Measurements from ENCODE around the gene KLHL22. TPM values are rescaled to one million over a fixed set of nuclear protein-coding genes. Genes with fewer than 3 reads are reported as not detected.

The KLHL22 gene
- total and polyA plus RNA-seq, 4 donors: 2.0 to 20.3 (median 8.7) TPM

DNA sequence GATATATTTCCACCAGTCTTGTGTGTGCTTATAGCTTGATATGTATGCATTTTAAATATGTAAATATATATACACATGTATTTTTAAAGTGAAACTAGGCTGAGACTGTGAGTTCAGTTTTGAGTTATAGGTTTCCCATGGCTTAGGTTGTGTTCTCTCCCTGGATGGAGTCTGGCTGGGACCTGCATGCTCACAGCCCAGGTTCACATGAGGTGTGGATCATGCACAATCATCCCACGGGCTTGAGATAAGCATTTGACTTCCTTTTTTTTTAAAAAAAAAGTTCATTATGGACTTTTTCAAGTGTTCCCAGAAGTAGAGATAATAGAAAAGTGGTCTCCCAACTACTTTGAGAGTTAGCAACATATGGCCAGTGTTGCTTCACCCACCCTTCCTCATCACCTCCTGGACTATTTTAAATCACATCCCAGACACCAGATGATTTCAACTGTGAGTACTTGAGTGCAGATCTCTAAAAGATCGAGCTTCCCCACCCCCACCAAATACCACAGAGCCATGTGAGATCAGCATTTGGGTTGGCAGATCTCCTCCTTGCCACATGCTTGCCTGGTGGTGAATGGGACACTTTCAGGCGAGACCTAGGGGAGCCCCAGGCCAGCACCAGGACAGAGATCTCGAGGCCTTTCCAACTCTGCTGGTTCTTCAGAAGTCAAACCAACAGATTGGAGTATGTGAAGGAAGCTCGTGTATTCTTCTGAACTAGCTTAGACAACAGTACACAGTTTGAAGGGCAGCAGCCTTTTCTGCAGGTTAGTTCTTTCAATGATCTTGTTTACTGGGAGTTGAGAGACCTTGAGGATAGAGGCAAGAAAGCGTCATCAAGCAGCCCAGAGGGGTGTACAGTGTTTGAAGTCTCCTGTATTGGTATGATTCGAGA is 27.7 kb upstream of the KLHL22 start:
- H3K9ac ChIP-seq (ENCODE audit: low read depth in 1 of 2, low read length in 2 of 2): no peak overlapping the region

DNA sequence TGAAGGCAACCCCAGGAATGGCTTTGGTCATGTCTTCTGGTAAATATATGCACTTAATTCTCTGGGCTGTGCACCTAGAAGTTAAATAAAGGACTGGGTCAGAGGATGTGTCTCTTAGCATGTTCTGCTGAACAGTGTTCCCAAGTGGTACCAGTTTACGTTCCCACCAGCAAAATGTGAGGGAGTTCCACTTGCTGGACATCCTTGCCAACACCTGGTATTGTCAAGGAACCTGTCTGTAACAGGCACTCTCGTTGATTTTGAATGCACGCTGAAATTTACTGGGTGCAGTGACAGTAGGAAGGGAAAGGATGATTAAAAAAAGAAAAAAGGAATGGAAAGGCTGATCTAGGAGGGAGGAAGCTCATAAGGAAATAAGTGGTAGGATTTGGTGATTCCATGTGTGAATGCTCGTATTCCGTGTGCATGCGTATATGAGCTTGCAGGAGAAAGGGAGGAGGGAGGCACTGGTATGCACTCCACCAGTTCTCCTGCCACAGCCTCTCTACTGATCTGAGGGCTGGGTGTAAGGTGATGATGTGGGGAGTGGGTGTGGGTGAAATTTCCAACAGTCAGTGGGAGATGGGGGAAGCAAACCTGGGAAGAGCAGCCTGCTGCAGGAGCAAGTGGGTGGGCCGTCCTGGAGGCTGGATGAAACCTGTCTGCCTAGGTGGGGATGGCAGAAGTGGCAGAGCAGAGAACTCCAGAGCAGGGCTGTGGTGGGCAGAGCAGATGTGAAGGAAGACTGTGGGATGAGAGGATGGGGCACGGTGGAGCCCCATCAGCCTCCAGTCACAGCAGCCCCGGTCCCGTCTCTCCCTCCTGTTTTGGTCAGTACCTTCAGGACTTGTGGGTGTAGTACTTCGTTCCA is 26.8 kb upstream of the KLHL22 start:
- WGBS: 89% methylated on average over 11 of the region's 11 CpGs
- H3K27ac ChIP-seq (ENCODE audit: low read depth in 1 of 2, low read length in 2 of 2): no peak overlapping the region
- H3K9ac ChIP-seq (ENCODE audit: low read depth in 1 of 2, low read length in 2 of 2): no peak overlapping the region
- peaks cover 2 to 11% (median 5%) of the 10 kb centered on the region in 4 donors for H3K36me3 ChIP-seq (ENCODE audit: control insufficient read depth in 4 of 4, insufficient read depth in 3 of 4, low read depth in 1 of 4, low read length in 3 of 4)
- H3K27me3 ChIP-seq (ENCODE audit: control insufficient read depth in 4 of 4, insufficient read depth in 4 of 4, low read length in 3 of 4): no peaks in the 10 kb centered on the region
- H3K4me1 ChIP-seq (ENCODE audit: control insufficient read depth in 4 of 4, insufficient read depth in 4 of 4, low read length in 3 of 4): peaks cover 0 to 6% (median under 1%) of the 10 kb centered on the region in 4 donors
- H3K4me3 ChIP-seq (ENCODE audit: low read depth in 1 of 3, low read length in 3 of 3): no peak overlapping the region
- TF ChIP-seq EGR1 (IDR thresholded peaks at IDR 0.05; ENCODE audit: low read depth in 2 of 2): no peak
- TF ChIP-seq, protein P1, sequence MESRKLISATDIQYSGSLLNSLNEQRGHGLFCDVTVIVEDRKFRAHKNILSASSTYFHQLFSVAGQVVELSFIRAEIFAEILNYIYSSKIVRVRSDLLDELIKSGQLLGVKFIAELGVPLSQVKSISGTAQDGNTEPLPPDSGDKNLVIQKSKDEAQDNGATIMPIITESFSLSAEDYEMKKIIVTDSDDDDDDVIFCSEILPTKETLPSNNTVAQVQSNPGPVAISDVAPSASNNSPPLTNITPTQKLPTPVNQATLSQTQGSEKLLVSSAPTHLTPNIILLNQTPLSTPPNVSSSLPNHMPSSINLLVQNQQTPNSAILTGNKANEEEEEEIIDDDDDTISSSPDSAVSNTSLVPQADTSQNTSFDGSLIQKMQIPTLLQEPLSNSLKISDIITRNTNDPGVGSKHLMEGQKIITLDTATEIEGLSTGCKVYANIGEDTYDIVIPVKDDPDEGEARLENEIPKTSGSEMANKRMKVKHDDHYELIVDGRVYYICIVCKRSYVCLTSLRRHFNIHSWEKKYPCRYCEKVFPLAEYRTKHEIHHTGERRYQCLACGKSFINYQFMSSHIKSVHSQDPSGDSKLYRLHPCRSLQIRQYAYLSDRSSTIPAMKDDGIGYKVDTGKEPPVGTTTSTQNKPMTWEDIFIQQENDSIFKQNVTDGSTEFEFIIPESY (IDR thresholded peaks at IDR 0.05): no peak
- TF ChIP-seq HNF4A (conservative IDR thresholded peaks at IDR 0.05): no peak
- TF ChIP-seq, protein P2, sequence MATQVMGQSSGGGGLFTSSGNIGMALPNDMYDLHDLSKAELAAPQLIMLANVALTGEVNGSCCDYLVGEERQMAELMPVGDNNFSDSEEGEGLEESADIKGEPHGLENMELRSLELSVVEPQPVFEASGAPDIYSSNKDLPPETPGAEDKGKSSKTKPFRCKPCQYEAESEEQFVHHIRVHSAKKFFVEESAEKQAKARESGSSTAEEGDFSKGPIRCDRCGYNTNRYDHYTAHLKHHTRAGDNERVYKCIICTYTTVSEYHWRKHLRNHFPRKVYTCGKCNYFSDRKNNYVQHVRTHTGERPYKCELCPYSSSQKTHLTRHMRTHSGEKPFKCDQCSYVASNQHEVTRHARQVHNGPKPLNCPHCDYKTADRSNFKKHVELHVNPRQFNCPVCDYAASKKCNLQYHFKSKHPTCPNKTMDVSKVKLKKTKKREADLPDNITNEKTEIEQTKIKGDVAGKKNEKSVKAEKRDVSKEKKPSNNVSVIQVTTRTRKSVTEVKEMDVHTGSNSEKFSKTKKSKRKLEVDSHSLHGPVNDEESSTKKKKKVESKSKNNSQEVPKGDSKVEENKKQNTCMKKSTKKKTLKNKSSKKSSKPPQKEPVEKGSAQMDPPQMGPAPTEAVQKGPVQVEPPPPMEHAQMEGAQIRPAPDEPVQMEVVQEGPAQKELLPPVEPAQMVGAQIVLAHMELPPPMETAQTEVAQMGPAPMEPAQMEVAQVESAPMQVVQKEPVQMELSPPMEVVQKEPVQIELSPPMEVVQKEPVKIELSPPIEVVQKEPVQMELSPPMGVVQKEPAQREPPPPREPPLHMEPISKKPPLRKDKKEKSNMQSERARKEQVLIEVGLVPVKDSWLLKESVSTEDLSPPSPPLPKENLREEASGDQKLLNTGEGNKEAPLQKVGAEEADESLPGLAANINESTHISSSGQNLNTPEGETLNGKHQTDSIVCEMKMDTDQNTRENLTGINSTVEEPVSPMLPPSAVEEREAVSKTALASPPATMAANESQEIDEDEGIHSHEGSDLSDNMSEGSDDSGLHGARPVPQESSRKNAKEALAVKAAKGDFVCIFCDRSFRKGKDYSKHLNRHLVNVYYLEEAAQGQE (IDR thresholded peaks at IDR 0.05): no peak
- TF ChIP-seq GABPA (IDR thresholded peaks at IDR 0.05 in 1 of 2, conservative IDR thresholded peaks at IDR 0.05 in 1 of 2): no peak
- TF ChIP-seq, protein P3, sequence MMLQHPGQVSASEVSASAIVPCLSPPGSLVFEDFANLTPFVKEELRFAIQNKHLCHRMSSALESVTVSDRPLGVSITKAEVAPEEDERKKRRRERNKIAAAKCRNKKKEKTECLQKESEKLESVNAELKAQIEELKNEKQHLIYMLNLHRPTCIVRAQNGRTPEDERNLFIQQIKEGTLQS (IDR thresholded peaks at IDR 0.05): no peak
- TF ChIP-seq JUND (IDR thresholded peaks at IDR 0.05): no peak
- TF ChIP-seq YY1 (IDR thresholded peaks at IDR 0.05): no peak
- H3K9me3 ChIP-seq (ENCODE audit: control insufficient read depth in 4 of 4, low read length in 3 of 4): no peaks in the 10 kb centered on the region
- DNase-seq (ENCODE audit: low spot score): no peak

More for the DNA sequence above, 27.7 kb upstream of the KLHL22 start:
- no peak overlapping the region for H3K4me3 ChIP-seq (ENCODE audit: low read depth in 1 of 3, low read length in 3 of 3)
- TF ChIP-seq RXRA (IDR thresholded peaks at IDR 0.05) (no peak), HNF4G (IDR thresholded peaks at IDR 0.05) (no peak), YY1 (IDR thresholded peaks at IDR 0.05) (no peak), FOXA2 (IDR thresholded peaks at IDR 0.05) (no peak), GABPA (IDR thresholded peaks at IDR 0.05 in 1 of 2, conservative IDR thresholded peaks at IDR 0.05 in 1 of 2) (no peak)
- TF ChIP-seq, protein P4, sequence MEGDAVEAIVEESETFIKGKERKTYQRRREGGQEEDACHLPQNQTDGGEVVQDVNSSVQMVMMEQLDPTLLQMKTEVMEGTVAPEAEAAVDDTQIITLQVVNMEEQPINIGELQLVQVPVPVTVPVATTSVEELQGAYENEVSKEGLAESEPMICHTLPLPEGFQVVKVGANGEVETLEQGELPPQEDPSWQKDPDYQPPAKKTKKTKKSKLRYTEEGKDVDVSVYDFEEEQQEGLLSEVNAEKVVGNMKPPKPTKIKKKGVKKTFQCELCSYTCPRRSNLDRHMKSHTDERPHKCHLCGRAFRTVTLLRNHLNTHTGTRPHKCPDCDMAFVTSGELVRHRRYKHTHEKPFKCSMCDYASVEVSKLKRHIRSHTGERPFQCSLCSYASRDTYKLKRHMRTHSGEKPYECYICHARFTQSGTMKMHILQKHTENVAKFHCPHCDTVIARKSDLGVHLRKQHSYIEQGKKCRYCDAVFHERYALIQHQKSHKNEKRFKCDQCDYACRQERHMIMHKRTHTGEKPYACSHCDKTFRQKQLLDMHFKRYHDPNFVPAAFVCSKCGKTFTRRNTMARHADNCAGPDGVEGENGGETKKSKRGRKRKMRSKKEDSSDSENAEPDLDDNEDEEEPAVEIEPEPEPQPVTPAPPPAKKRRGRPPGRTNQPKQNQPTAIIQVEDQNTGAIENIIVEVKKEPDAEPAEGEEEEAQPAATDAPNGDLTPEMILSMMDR (IDR thresholded peaks at IDR 0.05; ENCODE audit: low read depth, low read length, missing input control): no peak
- TF ChIP-seq, protein P3 (IDR thresholded peaks at IDR 0.05): no peak
- no peaks in the 10 kb centered on the region for H3K27me3 ChIP-seq (ENCODE audit: control insufficient read depth in 4 of 4, insufficient read depth in 4 of 4, low read length in 3 of 4)
- no peak for DNase-seq (ENCODE audit: low spot score)
- no peak overlapping the region for H3K27ac ChIP-seq (ENCODE audit: low read depth in 1 of 2, low read length in 2 of 2)
- peaks cover 0 to 6% (median under 1%) of the 10 kb centered on the region in 4 donors for H3K4me1 ChIP-seq (ENCODE audit: control insufficient read depth in 4 of 4, insufficient read depth in 4 of 4, low read length in 3 of 4)
- 74% methylated on average over 7 of the region's 7 CpGs for WGBS
- no peaks in the 10 kb centered on the region for H3K9me3 ChIP-seq (ENCODE audit: control insufficient read depth in 4 of 4, low read length in 3 of 4)
- peaks cover 2 to 11% (median 7%) of the 10 kb centered on the region in 4 donors for H3K36me3 ChIP-seq (ENCODE audit: control insufficient read depth in 4 of 4, insufficient read depth in 3 of 4, low read depth in 1 of 4, low read length in 3 of 4)

Data from liver (tissue), 9 donors.